ENCODE results near the gene NKAIN2.
"Not testable (repeated sequence)": the region's sequence is repeated elsewhere in the genome, so short reads cannot be mapped to it uniquely, and the experiment has no call there.

The NKAIN2 gene

GRCh38 chr6:124446961-124447360 lies 643.3 kb downstream of the NKAIN2 start:
- DNase-seq = no peak

DNA sequence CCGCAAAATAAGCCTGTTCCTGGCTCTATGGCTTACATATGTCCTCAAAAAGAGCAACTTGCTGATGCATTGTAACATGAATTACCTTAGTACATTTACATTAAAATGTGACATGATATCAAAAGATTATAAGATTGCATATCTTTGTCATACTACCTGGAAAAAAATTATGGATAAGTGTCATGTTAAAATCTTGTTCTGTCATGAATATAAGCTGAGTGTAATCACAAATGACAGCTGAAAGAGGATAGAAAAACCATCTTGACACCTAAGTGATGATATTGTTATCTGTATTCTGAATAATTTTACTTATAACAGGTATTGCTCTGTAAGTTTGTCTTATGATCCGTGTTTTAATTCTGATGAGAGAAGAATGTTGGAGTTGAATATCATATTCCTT lies 655.6 kb downstream of the NKAIN2 start:
- DNase-seq = no peak

GRCh38 chr6:124462750-124463149 lies 659.1 kb downstream of the NKAIN2 start:
- DNase-seq = no peak

- no peak for DNase-seq
These were observed 659.6 kb downstream of the NKAIN2 start for GRCh38 chr6:124463271-124463670.

- not testable (repeated sequence) for DNase-seq
These were observed 660.9 kb downstream of the NKAIN2 start for GRCh38 chr6:124464600-124464999.

GRCh38 chr6:124466949-124467348 lies 663.3 kb downstream of the NKAIN2 start:
- DNase-seq = no peak

GRCh38 chr6:124467366-124467765 lies 663.7 kb downstream of the NKAIN2 start:
- DNase-seq = no peak

DNA sequence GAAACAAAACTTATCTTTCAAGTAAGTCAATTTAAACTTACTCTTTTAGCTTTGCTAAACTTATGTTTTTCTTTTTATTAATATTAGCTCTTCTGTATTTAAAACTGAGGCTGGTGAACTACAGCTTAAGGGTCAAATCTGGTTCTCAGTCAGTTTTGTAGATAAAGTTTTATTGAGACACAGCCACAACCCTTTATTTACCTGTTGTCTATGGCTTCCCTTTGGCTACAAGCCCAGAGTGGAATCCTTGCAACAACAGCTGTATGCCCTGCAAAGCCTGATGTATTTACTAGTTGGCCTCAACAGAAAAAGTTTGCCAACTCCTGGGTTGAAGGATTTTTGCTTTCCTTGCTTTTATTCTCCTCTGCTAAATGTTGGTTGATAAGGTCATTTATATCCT lies 667.1 kb downstream of the NKAIN2 start:
- DNase-seq = no peak

DNA sequence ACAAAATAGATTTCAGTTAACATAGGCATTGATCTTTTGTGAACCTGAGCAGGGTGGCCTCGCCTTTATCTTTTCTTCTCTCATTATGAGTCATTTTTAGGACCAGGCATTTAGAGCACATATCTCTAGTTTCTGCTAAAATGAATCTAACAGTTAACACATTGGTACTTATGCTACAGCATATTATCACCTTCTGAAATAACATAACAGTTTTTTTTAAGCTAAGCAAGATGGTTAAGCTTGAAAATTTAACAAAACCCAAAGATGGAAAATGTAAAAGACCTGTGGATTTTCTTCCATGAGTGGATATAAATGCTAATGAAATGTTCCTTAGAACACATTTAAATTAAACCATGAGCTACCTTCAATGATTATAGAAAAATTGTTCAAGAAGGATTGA lies 671.5 kb downstream of the NKAIN2 start:
- no peak for DNase-seq

DNA sequence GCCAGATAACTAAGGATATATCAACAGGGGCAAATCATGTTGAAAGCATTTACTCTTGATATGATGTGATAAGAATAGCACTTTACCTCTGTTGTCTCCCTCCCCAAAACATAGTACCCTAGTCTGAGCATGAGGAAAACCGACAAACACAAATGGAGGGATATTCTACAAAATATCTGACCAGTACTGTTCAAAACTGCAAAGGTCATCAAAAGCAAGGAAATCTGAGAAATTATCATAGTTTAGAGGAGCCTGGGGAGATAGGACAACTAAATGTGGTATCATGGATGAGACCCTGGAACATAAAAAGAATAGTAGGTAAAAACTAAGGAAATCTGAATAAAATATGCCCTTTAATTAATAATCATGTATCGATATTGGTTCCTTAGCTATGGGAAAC lies 675.2 kb downstream of the NKAIN2 start:
- DNase-seq = no peak

DNA sequence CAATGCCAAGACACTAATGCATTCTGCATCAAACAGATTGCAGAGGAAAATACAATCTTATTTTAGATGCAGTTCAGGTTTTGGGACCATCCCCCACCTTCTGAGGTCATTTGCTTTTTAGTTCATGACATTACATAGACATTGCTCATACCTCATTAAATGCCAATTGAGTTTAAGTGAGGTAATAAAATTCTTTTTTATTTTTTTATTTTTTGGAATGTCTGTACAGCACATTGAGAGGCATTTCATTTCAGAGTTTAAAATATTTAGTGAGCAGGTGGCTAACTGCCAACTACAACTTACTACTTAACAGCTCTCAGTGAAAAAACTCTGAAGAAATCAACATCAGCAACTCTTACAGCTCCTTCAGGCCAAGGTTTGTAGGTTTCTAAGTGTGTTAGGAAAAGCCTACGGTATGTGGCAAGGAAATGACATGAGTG lies 676.3 kb downstream of the NKAIN2 start:
- no peak for DNase-seq

DNA sequence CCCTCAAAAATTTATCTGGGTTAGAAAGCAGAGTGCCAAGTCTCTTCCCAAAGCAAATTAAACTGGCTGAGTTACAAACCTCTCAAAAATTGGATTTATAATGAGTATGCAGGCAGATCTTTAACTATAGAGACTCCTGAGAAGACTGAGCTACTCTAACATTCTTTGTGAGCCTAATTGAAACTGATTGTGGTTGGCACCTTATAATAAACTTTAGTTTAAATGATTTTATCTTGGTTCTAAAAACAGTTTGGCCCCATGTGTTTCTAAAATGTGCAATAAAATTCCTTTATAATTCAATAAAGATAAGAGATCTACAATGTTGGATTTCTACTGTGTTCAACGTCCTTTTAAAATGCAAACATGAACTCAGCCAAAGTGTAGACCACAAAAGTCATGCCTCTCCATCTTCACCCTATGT lies 678.4 kb downstream of the NKAIN2 start:
- DNase-seq = no peak

DNA sequence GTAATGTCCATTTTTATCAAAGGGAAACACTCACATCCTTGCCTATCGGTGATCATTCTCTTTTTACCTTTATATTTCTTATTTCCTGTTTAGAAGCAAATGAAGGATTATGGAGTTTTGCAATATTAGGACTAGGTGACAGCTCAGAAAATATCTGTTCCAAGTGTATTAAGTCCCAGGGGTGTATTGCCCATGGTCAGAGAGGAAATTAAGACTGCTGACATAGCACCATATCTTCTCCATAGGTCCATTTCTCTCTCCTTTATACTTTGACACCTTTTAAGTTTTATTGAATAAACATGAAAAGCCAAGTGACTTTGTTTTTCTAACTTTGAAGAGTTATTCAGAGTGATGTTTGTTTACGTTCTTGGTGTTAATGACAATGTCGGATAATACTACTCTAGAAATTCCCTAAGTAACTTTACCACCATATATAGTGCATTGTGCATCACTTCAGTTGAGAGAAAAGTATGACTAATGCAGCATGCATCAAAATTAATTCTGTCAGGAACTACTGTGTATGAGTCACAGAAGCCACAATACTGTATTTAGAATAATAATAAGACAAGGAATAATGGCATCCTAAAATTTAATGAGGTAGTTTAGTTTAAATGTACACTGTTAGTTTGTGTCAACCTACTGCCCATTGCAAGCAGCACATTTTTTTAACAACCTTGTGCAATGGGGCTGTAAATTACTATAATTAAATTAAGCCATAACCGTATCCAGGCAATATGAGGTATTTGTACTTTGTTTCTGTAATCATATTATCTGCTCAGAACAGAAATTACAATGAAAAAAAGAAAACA lies 684.2 kb downstream of the NKAIN2 start:
- no peak for DNase-seq

DNA sequence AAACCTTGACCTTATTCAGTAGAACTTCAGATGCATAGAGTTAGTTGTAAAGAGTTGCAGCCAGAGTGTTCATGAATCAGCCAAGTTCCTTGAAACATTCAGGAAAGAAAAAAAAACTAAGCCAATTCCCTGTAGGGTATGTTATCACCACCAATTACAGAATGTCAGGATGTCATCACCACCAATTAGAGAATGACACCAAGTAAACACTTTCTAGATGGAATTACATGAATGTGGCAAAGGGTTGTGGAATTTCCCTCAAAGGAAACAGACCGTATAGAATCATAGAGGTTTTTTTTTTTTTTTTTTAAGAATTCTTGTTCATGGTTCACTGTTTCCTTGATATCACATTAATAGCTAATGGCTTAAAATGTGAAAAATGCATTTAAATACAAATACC lies 686.5 kb downstream of the NKAIN2 start:
- no peak for DNase-seq

DNA sequence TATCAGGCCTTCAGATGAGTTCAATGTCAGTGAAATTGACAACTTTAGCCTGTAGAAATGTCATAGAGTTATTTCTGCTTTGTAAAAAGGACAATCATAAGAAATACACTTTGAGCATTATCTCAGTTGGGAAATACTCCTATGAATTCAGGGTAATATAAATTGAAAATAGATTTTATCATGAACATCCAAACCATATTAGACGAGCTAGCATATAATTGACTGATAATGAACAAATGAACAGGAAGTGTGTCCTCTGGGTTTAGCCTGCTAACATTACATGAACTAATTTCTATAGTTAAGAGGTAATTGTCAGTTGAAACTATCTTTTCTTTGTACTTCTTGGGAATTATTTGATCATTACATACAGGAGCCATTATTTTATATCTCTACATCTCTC lies 689.6 kb downstream of the NKAIN2 start:
- no peak for DNase-seq

DNA sequence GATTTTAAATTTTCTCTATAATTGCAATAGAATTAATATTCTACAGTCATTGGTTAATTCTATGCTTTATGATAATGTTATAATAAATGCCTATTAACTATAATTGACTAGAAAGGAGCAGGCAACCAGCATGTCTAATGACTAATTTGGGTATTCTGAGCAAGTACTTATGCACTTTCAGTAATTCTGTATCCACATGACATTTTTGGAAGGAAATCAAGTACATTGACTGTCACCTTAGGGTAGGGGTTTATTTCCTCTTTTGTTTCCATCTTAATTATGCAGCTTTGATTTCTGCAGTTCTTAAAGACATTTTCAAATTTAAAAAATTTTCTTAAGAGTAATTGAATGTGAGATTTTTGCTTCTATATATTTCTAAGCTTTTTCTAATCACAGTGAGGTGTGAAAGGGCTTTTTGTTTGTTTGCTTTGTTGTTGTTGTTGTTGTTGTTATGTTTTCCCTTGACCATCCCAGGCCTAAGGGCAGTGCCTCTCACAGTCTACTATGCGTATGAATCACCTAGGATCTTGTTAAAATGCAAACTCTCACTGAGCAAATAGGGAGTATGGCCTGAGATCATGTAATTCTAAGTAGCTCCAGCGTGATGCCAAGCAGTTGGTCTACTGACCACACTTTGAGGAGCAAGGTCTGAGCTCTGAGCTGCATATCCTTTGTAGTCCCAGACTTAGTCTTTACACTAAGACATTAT lies 691.4 kb downstream of the NKAIN2 start:
- DNase-seq = no peak

- DNase-seq = no peak
These were observed 692.1 kb downstream of the NKAIN2 start for GRCh38 chr6:124495665-124496190.

DNA sequence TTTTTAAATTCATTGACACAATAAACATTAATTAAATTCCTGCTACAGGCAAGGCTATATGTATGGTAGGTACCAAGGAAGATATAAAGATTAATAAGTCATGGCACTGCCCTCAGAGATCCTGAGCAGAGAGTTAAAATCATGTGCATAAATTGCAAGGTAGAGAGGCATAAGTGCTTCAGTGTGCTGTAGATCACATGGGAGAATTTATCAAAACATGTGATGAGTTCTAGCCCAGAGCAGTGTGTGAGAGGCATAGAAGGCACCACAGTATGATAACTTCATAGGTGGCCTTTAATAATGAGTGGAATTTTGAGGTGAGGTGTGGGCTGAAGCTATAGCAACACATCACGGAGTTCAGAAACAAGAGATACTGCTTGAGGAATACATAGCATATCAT lies 692.7 kb downstream of the NKAIN2 start:
- DNase-seq = no peak

GRCh38 chr6:124512431-124512830 lies 708.8 kb downstream of the NKAIN2 start:
- no peak for DNase-seq

DNA sequence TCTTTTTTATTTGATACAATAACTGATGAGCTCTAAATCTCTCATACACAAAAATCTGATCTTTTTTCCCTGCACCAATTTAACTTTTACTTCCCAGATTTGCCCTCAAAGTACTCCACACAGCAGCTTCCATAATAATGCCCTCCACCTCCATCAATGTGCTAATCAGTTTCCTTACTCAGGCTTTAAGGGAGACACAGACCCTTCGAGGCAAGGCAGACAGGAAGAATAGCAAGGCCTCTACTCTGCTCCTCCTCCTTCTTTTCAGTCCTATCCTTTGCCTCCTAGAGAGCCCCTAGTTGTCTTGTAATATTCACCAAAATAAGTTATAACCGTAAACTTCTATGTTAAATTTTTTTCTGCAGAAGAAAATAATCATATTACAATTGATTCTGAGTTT lies 713.7 kb downstream of the NKAIN2 start:
- no peak for DNase-seq

DNA sequence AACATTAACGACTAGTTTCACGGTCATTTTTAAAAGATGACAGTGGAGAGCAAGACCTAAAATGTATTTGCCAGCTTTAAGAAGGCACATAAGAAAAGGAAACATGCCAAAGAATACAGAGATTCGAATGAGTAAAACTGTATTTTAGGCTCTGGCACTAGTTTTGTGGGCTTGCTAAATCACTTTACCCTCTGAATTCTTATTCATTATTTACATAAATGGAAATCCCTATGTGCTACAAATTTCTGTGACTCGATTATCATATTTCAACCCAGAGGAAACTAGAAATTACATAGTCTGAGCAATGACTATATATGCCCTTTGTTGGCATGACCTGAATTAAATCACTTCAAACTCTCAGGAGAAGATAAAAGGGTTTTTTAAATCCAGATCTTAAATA lies 716.8 kb downstream of the NKAIN2 start:
- no peak for DNase-seq

DNA sequence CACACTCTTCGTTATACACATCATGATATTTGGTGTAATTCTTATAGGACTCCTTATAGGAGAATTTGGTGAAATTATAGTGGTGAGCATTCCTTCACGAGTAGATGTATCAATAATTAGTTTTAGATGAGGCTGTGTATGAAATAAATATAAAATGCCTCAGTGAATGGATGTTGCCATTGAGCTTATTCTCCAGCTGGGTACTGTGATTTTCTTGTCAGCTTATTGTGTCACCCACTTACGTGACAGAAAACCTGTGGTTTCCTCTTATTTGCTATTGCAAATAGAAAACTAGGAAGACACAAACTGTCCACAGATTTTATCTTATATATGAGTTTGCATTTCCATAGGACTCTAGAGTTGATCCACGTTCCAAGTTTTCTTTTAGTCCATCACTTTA lies 718.7 kb downstream of the NKAIN2 start:
- no peak for DNase-seq

- DNase-seq = no peak
These were observed 721.0 kb downstream of the NKAIN2 start for GRCh38 chr6:124524491-124525200.

GRCh38 chr6:124530926-124531325 lies 727.3 kb downstream of the NKAIN2 start:
- DNase-seq = no peak
